Hepatocyte (in vitro differentiated cells): Measurements from ENCODE around the gene FHIP1B. TPM values are rescaled to one million over a fixed set of nuclear protein-coding genes. Genes with fewer than 3 reads are reported as not detected.

Experiments
- DNase-seq: peaks from one replicate; pipeline ENCODE4 v3.0.0-alpha.2; 2016; ENCODE audit warnings: low spot score
- H2AFZ ChIP-seq: fragments of 200-600 bp; sonication (generic); 2 replicates; pipeline ENCODE4 v1.6.0; 2016; ENCODE audit warnings: antibody characterized with exemption, mild to moderate bottlenecking
- H3K27ac ChIP-seq: fragments of 200-600 bp; sonication (generic); 2 replicates; pipeline ENCODE4 v1.5.1; 2016; ENCODE audit warnings: mild to moderate bottlenecking
- H3K27me3 ChIP-seq: fragments of 200-600 bp; sonication (generic); 2 replicates; pipeline ENCODE4 v1.6.1; 2016
- H3K36me3 ChIP-seq: fragments of 200-600 bp; sonication (generic); replicated peaks from 2 replicates; pipeline ENCODE4 v1.5.1; 2016; ENCODE audit warnings: low read depth; ENCODE audit not compliant: insufficient read depth
- H3K4me1 ChIP-seq: fragments of 200-600 bp; sonication (generic); 2 replicates; pipeline ENCODE4 v1.5.1; 2016; ENCODE audit warnings: mild to moderate bottlenecking, moderate library complexity; ENCODE audit not compliant: insufficient read depth
- H3K4me2 ChIP-seq: fragments of 200-600 bp; sonication (generic); 2 replicates; pipeline ENCODE4 v1.6.0; 2016
- H3K4me3 ChIP-seq: fragments of 200-600 bp; sonication (generic); 2 replicates; pipeline ENCODE4 v1.5.1; 2016; ENCODE audit warnings: mild to moderate bottlenecking
- H3K79me2 ChIP-seq: fragments of 200-600 bp; sonication (generic); 2 replicates; pipeline ENCODE4 v1.6.0; 2017; ENCODE audit warnings: mild to moderate bottlenecking
- H3K9me2 ChIP-seq: fragments of 200-600 bp; sonication (generic); replicated peaks from 2 replicates; pipeline ENCODE4 v1.6.0; 2017; ENCODE audit warnings: mild to moderate bottlenecking; ENCODE audit not compliant: insufficient read depth
- H3K9me3 ChIP-seq: fragments of 200-600 bp; sonication (generic); 2 replicates; pipeline ENCODE4 v1.5.1; 2016; ENCODE audit warnings: low read depth, mild to moderate bottlenecking
- H4K20me1 ChIP-seq: fragments of 200-600 bp; sonication (generic); 2 replicates; pipeline ENCODE4 v1.6.0; 2016; ENCODE audit warnings: mild to moderate bottlenecking; ENCODE audit not compliant: insufficient read depth, poor library complexity, severe bottlenecking
- CTCF ChIP-seq: fragments of 200-600 bp; sonication (generic); IDR thresholded peaks from 2 replicates; pipeline ENCODE4 v1.5.1; 2016; ENCODE audit warnings: antibody characterized with exemption, mild to moderate bottlenecking; ENCODE audit not compliant: poor library complexity
- EZH2 ChIP-seq: fragments of 200-600 bp; sonication (generic); IDR thresholded peaks from 2 replicates; pipeline ENCODE4 v1.6.1; 2016; ENCODE audit warnings: antibody characterized with exemption, mild to moderate bottlenecking, borderline replicate concordance
- EZH2phosphoT487 ChIP-seq: fragments of 200-600 bp; sonication (generic); IDR thresholded peaks from one replicate; pipeline ENCODE4 v1.6.1; 2018; ENCODE audit warnings: antibody characterized with exemption, mild to moderate bottlenecking, low read depth, moderate library complexity; ENCODE audit not compliant: unreplicated experiment, severe bottlenecking
- WGBS: methylation state at CpG from one replicate; pipeline ENCODE4 v1.1.6; 2016; ENCODE audit warnings: low lambda C conversion rate; ENCODE audit errors: missing lambda C conversion rate; 5-methylcytosine and 5-hydroxymethylcytosine counted together
- polyA plus RNA-seq: library from polyadenylated mRNA; unstranded; fragments of >200 nt; fragmentation: Nextera tagmentation; extraction: Ambion mirVana; gene quantifications from 2 replicates; pipeline ENCODE4 v1.2.1, GENCODE V29; 2016
- total RNA-seq: library from RNA; depleted of rRNA; stranded (reverse); fragments of >200 nt; gene quantifications from 2 replicates; pipeline ENCODE4 v1.2.3, GENCODE V29; 2014

Gene FHIP1B
- total and polyA plus RNA-seq, 2 experiments from 2014 or later = 27.7 to 31.5 TPM

GRCh38 chr11:6223854-6224253, 10.6 kb downstream of the FHIP1B start:
- TF ChIP-seq EZH2 (no peak), EZH2phosphoT487 (no peak), CTCF (no peak)
- Histone ChIP-seq H3K27me3 (no peaks in the 10 kb centered on the region), H3K9me3 (no peaks in the 10 kb centered on the region), H3K36me3 (peaks cover 2% of the 10 kb centered on the region), H3K9me2 (no peaks in the 10 kb centered on the region), H3K4me2 (no peak overlapping the region), H3K27ac (no peak overlapping the region), H3K4me3 (no peak overlapping the region), H3K4me1 (peaks cover 11% of the 10 kb centered on the region), H2AFZ (no peak overlapping the region), H4K20me1 (peaks cover 13% of the 10 kb centered on the region), H3K79me2 (peaks cover 59% of the 10 kb centered on the region)
- 97% methylated on average over 17 of the region's 17 CpGs for WGBS
- DNase-seq = no peak

GRCh38 chr11:6219359-6219758, 15.1 kb downstream of the FHIP1B start:
- Histone ChIP-seq H3K4me1 (no peaks in the 10 kb centered on the region), H3K27me3 (no peaks in the 10 kb centered on the region), H3K9me3 (no peaks in the 10 kb centered on the region), H3K79me2 (peaks cover 14% of the 10 kb centered on the region), H3K27ac (peak overlapping the region; percentile 22), H3K4me2 (no peak overlapping the region), H2AFZ (no peak overlapping the region), H3K4me3 (no peak overlapping the region), H3K36me3 (peaks cover 2% of the 10 kb centered on the region), H4K20me1 (peaks cover 4% of the 10 kb centered on the region), H3K9me2 (no peaks in the 10 kb centered on the region)
- peak; percentile 35 for DNase-seq
- TF ChIP-seq EZH2 = no peak
- TF ChIP-seq CTCF = no peak
- no peak for TF ChIP-seq EZH2phosphoT487
- WGBS = 62% methylated on average over 2 of the region's 2 CpGs

GRCh38 chr11:6217722-6218121, 16.7 kb downstream of the FHIP1B start:
- H3K4me3 ChIP-seq = no peak overlapping the region
- no peaks in the 10 kb centered on the region for H3K27me3 ChIP-seq
- no peaks in the 10 kb centered on the region for H4K20me1 ChIP-seq
- peaks cover 2% of the 10 kb centered on the region for H3K36me3 ChIP-seq
- 91% methylated on average over 19 of the region's 19 CpGs for WGBS
- no peak for TF ChIP-seq EZH2phosphoT487
- TF ChIP-seq EZH2 = no peak
- no peak for TF ChIP-seq CTCF
- no peak overlapping the region for H3K27ac ChIP-seq
- DNase-seq = no peak
- H3K4me2 ChIP-seq = no peak overlapping the region
- H3K79me2 ChIP-seq = peaks cover 9% of the 10 kb centered on the region
- H2AFZ ChIP-seq = no peak overlapping the region
- no peaks in the 10 kb centered on the region for H3K9me3 ChIP-seq
- no peaks in the 10 kb centered on the region for H3K4me1 ChIP-seq
- H3K9me2 ChIP-seq = no peaks in the 10 kb centered on the region

- H3K9me3 ChIP-seq = no peaks in the 10 kb centered on the region
- DNase-seq = no peak
- H4K20me1 ChIP-seq = no peaks in the 10 kb centered on the region
- H3K36me3 ChIP-seq = no peaks in the 10 kb centered on the region
- WGBS = 90% methylated on average over 4 of the region's 4 CpGs
- no peak overlapping the region for H3K4me2 ChIP-seq
- peaks cover 9% of the 10 kb centered on the region for H3K79me2 ChIP-seq
- H3K4me1 ChIP-seq = no peaks in the 10 kb centered on the region
- H3K9me2 ChIP-seq = no peaks in the 10 kb centered on the region
- no peak overlapping the region for H3K27ac ChIP-seq
- no peaks in the 10 kb centered on the region for H3K27me3 ChIP-seq
- TF ChIP-seq EZH2 (no peak), CTCF (no peak), EZH2phosphoT487 (no peak)
- H2AFZ ChIP-seq = no peak overlapping the region
- no peak overlapping the region for H3K4me3 ChIP-seq
These were observed 17.9 kb downstream of the FHIP1B start for GRCh38 chr11:6216501-6216900.
